GM21515 (cell line): ENCODE results near the gene TASP1.

ENCODE experiments used
- ATAC-seq: cut with Tn5 transposase; IDR thresholded peaks from one replicate; pipeline ENCODE4 v1.9.1; 2021; ENCODE audit not compliant: unreplicated experiment

TASP1 gene

DNA sequence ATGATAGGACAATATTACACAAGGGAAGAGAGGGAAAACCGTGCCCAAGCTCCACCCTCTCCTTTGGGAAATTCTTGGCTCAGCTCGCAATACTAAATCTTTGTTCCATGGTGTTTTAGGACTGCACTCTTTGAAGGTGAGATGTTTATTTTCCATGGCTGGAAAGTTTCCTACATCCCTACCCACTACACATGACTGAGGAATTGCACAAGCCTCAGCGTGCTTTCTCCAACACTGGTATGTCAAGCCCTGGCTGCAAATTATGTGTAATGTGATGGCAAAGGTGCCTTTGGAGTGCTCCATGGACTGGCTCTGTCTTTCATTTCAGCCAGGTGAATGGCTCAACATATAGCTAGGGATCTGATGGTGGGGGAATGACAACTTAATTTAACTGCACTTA lies 283.3 kb downstream of the TASP1 start:
- ATAC-seq = no peak

DNA sequence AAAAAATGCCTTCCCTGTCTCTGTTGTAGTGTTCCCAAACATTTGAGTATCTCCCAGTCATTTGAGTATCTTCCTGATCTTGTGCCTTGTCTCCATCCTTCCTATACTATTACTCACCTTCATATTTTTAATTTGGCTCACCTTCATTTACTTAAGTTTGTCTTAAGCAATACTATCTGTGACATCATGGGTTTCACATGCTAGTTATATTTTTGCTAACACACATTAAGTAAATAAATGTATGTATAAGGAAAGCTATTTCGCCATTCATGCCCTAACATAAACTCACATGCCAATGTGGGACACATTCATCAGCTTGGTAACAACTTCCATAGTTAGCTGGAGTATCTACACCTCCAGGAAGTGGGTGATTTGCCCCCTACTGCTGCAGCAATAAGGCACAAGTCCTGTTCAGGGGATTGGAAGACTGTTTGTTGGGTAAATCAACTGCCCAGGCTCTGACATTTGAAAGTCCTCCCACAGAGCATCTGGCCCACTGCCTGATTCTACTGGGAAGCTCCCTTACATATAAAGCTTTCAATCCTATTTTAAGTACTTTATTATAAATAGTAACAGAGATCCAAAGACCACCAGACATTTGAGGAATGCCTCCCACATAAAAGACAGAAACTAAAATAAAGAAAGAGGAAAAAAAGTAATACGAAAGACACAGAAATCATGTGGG lies 285.3 kb downstream of the TASP1 start:
- ATAC-seq = no peak

DNA sequence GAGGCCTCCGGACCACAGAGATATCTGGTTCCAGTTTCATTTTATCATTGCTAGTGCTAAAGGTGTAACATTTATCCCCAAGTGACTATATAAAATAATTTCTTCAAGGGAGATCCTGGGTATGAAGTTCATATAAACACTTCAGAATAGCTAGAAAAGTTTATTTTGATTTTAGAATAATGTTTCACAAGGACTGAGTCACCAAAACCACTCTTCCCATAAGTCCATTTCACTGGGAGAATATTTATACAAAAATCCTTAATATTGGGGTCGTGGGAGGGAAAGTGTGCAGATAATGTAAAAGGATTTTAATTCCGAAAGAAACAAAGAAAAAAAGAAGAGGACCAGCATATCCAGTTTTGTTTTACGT lies 289.5 kb downstream of the TASP1 start:
- ATAC-seq = no peak

DNA sequence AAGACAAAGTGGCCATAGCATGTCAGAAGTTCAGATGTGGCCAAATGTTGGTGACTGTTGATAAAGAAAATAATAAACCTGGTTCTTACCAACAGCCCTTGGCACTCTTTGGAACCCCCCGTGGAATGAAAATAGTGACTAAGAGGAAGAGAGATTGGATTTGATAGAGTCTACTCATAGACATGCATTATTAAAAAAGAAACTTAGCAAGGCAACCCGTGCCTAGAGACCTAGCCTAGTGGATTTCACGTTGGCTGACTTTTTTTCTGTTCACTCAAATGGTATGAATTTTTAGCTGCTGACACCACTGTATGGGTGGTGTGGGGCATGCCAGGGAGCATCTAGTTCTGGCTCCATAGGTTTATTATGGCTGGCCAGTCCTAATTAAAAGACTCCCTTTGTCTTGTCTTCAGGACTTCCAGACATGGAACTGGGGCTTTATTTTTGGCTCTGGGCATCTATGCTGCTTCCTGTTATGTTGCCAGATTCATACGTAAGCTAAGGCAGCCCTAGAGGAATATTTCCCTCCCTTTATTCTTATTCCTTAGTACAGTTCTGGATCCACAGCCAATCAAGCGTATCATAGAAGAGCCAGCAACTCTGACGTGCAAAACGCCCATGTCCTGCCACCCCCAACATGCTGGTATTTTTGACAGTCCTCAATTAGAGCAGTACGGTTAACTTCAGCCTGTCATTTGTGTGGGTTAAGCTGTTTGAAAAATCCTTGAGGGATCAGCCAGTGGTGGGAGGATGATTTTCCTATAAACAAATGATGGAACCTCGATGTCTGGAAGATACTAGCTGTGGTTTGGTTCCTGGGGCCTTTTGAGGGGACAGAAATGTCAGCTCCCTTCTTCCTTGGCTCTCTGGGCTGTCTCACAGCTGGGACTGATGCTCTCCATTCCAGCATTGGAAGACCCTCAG lies 290.2 kb downstream of the TASP1 start:
- no peak for ATAC-seq

DNA sequence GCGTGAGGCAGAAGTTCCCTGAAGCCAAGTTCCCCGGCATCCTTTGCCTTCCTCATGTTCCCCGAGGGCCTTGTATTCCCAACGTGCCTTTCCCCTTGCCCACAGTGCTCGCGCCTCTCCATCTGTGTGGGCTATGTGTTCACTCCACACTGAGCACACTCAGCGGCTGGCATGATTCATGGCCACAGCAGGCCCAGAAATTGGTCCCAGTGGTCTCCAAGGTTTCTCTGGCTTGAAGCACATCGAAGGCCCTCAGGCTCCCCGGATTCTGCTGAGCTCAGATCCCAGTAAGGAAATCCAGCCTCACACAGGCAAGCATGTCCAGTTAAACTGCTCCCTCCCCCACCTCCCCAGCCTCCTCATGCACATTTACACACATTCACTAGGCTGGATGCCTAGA lies 294.1 kb downstream of the TASP1 start:
- ATAC-seq = no peak

DNA sequence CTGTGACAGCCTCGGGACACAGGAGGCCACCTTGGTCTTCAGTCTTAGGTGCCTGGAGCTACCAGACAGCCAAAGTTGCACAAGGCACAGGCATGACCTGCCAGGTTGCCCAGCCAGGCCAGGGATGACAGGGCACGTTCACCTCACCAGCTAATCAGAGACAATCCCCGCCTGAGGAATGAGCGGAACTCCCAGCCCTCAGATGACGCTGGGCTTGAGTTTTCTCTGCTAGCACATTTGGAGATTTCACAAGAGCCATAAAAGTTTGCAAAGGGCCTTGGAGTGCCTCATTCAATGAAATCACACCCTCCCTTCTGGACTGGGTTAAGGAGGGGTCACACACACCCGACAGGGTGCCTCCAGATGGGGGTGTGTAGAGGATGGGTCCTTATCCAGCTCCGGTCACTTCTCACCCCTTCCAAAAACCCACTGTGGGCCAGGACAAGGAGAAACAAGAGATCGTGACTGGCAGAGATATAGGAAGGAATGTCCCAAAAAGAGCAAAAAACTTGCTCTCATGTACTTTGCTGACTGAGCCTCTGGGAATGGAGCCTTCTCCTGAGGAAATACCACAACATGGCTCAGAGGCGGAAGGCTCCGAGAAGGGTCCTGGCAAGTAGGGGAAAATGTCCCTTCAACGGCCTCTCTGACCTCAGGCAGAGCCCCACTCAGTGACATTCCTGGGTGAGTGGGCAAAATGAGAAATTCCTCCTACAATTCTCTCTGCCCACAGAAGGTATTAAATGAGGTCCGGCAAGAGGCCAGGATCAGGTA lies 296.1 kb downstream of the TASP1 start:
- ATAC-seq = no peak

DNA sequence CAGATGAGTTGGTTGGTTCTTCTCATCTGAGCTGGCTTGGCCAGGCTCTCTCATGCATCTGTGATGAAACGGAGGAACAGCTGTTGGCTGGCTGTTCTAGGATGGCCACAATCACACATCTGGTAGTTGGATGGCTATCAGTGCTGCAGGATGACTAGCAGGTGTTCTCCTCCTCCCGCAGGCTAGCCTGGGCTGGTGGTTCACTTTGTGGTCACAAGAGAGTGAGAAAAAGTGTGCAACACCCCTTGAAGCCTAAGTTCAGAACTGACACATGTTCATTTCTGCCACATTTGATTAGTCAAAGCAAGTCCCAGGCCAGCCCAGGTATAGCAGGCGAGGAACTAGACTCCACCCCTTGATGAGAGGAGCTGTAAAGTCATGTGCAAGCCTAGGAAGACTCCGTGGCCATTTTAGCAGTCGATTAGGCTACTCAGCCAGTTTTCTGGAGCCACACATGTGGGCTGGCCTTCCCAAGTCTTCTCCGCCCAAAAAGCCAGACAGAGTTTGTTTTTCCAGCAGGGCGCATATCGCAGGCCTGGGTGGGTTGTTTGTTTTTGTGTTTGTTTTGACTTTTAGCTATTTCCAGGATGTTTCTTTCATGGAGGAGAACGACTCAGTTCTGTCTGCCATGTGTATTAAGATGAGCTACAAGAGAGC lies 296.9 kb downstream of the TASP1 start:
- no peak for ATAC-seq

DNA sequence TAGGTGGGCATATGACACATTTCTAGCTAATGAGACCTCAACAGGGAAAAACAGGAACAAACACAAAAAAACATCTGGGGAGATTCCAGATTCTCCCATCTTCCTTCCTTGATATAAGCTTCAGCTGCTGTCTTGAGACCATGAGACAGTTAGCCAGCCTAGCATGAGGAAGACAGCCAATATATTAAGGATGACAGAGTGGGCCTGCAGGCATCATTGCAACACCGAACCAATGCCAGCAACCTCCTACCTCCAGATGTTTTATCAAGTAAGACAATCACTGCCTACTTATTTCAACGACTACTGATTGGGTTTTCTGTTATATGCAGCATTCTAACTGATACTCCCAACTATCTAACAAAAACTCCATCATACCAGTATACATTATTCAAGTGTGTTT lies 298.6 kb downstream of the TASP1 start:
- ATAC-seq = no peak
